Immature natural killer cell (primary cell): ENCODE data around the gene FOLR1. TPM values are rescaled to one million over a fixed set of nuclear protein-coding genes. Genes with fewer than 3 reads are reported as not detected.

Source experiments
- DNase-seq, 3 donors: peaks; one replicate each; pipeline ENCODE4 v3.0.0; 2022; ENCODE audit warnings: mixed read lengths in 1 of 3
- H3K27ac Mint-ChIP-seq, 6 donors: one replicate each; pipeline ENCODE4 v1.8.0; 2020; ENCODE audit warnings: mixed read lengths in 6 of 6, mild to moderate bottlenecking in 5 of 6, inconsistent platforms in 4 of 6, moderate library complexity in 3 of 6
- H3K27me3 Mint-ChIP-seq, 3 donors: one replicate each; pipeline ENCODE4 v1.8.0; 2020 to 2021; ENCODE audit warnings: low read depth in 3 of 3, mild to moderate bottlenecking in 3 of 3, mixed read lengths in 3 of 3, moderate library complexity in 3 of 3, inconsistent platforms in 1 of 3
- H3K36me3 Mint-ChIP-seq, 3 donors: one replicate each; pipeline ENCODE4 v1.8.0; 2020; ENCODE audit warnings: mixed read lengths in 3 of 3, inconsistent platforms in 2 of 3, mild to moderate bottlenecking in 2 of 3
- H3K4me1 Mint-ChIP-seq, 2 donors: one replicate each; pipeline ENCODE4 v1.8.0; 2020; ENCODE audit warnings: inconsistent platforms in 2 of 2, mild to moderate bottlenecking in 2 of 2, mixed read lengths in 2 of 2, moderate library complexity in 1 of 2
- H3K4me3 Mint-ChIP-seq, 5 donors: one replicate each; pipeline ENCODE4 v1.8.0; 2020; ENCODE audit warnings: mild to moderate bottlenecking in 5 of 5, mixed read lengths in 5 of 5, inconsistent platforms in 3 of 5, moderate library complexity in 3 of 5
- H3K9me3 Mint-ChIP-seq, 6 donors: one replicate each; pipeline ENCODE4 v1.8.0; 2020; ENCODE audit warnings: mild to moderate bottlenecking in 6 of 6, mixed read lengths in 6 of 6, inconsistent platforms in 4 of 6, moderate library complexity in 3 of 6
- polyA plus RNA-seq, 3 donors: library from polyadenylated mRNA; unstranded; fragments of 300-500 nt; fragmentation: Illumina TruSeq; gene quantifications; one replicate each; pipeline ENCODE4 v1.2.3, GENCODE V29; 2021

The FOLR1 gene
- polyA plus RNA-seq, 3 donors from 2014 or later: not detected

GRCh38 chr11:72222907-72223614 is 31.1 kb downstream of the FOLR1 start:
- DNase-seq: peak; percentile 95 to 96 (median 96)
- peaks cover 8 to 16% (median 9%) of the 10 kb centered on the region in 3 donors for H3K27me3 Mint-ChIP-seq
- peak overlapping the region; percentile 86 to 96 (median 88) for H3K4me3 Mint-ChIP-seq
- peaks cover 41 to 50% of the 10 kb centered on the region in 2 donors for H3K4me1 Mint-ChIP-seq
- H3K36me3 Mint-ChIP-seq: no peaks in the 10 kb centered on the region
- no peaks in the 10 kb centered on the region for H3K9me3 Mint-ChIP-seq
- H3K27ac Mint-ChIP-seq: peak overlapping the region; percentile 78 to 92 (median 86)

GRCh38 chr11:72223615-72224563 is 31.9 kb downstream of the FOLR1 start:
- H3K36me3 Mint-ChIP-seq: no peaks in the 10 kb centered on the region
- peaks cover 37 to 43% of the 10 kb centered on the region in 2 donors for H3K4me1 Mint-ChIP-seq
- peak overlapping the region; percentile 86 to 97 (median 92) for H3K27ac Mint-ChIP-seq
- DNase-seq: peak; percentile 58 to 63 (median 60)
- H3K9me3 Mint-ChIP-seq: no peaks in the 10 kb centered on the region
- H3K4me3 Mint-ChIP-seq: peak overlapping the region; percentile 91 to 96 (median 93)
- peaks cover 7 to 16% (median 8%) of the 10 kb centered on the region in 3 donors for H3K27me3 Mint-ChIP-seq

DNA sequence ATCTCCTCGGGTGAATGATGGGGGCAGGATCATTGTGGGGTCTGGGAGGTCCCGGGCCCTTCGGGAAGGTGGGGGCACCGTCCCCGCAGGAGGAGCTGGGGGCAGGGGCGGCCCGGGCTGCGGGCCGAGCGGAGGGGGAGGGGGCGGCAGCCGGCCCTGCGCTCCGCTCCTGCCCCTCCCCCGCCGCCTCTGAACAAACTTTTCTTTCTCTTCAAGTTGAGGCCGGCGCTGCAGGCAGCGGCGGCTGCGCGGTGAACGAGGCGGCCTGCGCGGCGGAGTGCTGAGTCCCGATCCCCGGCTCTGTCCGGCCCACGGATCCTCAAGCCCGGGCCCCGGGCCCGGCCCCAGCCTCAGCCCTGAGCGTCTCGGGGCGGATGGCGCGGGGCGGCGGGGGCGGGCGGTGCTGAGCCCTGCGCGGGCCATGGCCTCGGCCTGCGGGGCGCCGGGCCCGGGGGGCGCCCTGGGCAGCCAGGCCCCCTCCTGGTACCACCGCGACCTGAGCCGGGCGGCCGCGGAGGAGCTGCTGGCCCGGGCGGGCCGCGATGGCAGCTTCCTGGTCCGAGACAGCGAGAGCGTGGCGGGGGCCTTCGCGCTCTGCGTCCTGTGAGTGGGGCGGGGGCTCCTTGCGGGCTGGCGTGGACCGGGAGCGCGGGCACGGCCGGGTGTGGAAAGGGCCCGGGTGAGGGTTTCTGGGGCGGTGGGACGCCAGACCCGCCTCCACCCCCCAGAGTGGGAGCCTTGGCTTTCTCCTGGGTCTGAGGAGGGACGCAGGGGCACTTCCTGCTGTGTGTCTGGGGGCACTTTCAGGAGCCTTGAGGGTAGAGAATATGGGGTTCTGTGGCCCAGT is 32.8 kb downstream of the FOLR1 start, which contains the start of gene INPPL1:
Gene INPPL1, plus strand, starts transcription at position 204 of the 847 bp plus-strand sequence. Its CDS starts 218 bp downstream, at position 422.
- H3K4me1 Mint-ChIP-seq: peaks cover 37 to 43% of the 10 kb centered on the region in 2 donors
- H3K9me3 Mint-ChIP-seq: no peaks in the 10 kb centered on the region
- peak within 1 kb of the TSS; percentile 90 to 98 (median 96) for H3K27ac Mint-ChIP-seq
- DNase-seq: peak; percentile 35 to 40 (median 39)
- H3K27me3 Mint-ChIP-seq: peaks cover 7 to 16% (median 8%) of the 10 kb centered on the region in 3 donors
- H3K4me3 Mint-ChIP-seq: peak within 1 kb of the TSS; percentile 93 to 96 (median 94)
- peaks cover 4 to 9% (median 5%) of the 10 kb centered on the region in 3 donors for H3K36me3 Mint-ChIP-seq

GRCh38 chr11:72225411-72225951 is 33.5 kb downstream of the FOLR1 start:
- Mint-ChIP-seq H3K4me3 (peak overlapping the region; percentile 82 to 95 (median 88)), H3K4me1 (peaks cover 37 to 43% of the 10 kb centered on the region in 2 donors), H3K27ac (peak overlapping the region; percentile 89 to 98 (median 96)), H3K27me3 (peaks cover 6 to 14% (median 7%) of the 10 kb centered on the region in 3 donors), H3K36me3 (peaks cover 4 to 9% (median 5%) of the 10 kb centered on the region in 3 donors), H3K9me3 (no peaks in the 10 kb centered on the region)
- peak; percentile 71 to 76 (median 75) for DNase-seq

DNA sequence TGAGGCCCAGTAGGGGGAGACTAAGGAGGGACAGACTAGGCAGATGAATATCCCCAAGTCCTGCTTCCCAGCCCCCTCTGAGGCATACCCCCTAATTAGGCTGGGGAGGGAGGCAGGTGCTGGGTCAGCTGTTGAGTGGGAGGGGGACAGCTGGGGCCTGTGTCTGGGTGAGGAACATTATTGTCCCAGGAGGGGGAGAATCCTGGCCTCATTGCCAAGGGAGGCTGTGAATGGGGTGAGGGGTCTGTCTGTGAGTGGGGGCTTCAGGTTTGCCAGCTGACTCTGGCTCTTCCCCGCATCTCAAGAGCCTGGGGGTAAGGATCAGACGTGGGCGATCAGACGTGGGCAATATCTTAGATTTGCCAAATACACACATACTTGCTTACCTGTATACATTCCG is 34.8 kb downstream of the FOLR1 start:
- Mint-ChIP-seq H3K4me1 (peaks cover 36 to 37% of the 10 kb centered on the region in 2 donors), H3K27ac (no peak overlapping the region), H3K36me3 (peaks cover 11 to 16% (median 12%) of the 10 kb centered on the region in 3 donors), H3K4me3 (no peak overlapping the region), H3K9me3 (no peaks in the 10 kb centered on the region), H3K27me3 (peaks cover 6 to 14% (median 7%) of the 10 kb centered on the region in 3 donors)
- DNase-seq: no peak

- Mint-ChIP-seq H3K36me3 (peaks cover 11 to 21% (median 13%) of the 10 kb centered on the region in 3 donors), H3K4me1 (peaks cover 28 to 31% of the 10 kb centered on the region in 2 donors), H3K27me3 (peaks cover 4 to 12% (median 5%) of the 10 kb centered on the region in 3 donors), H3K4me3 (no peak overlapping the region), H3K9me3 (no peaks in the 10 kb centered on the region), H3K27ac (no peak overlapping the region)
- DNase-seq: no peak
Measured at GRCh38 chr11:72227316-72228228, 35.6 kb downstream of the FOLR1 start.

GRCh38 chr11:72228229-72228843 is 36.4 kb downstream of the FOLR1 start:
- Mint-ChIP-seq H3K27me3 (peaks cover 4 to 10% (median 5%) of the 10 kb centered on the region in 3 donors), H3K27ac (no peak overlapping the region), H3K36me3 (peaks cover 11 to 23% (median 13%) of the 10 kb centered on the region in 3 donors), H3K4me1 (peaks cover 22 to 26% of the 10 kb centered on the region in 2 donors), H3K9me3 (no peaks in the 10 kb centered on the region), H3K4me3 (no peak overlapping the region)
- no peak for DNase-seq

DNA sequence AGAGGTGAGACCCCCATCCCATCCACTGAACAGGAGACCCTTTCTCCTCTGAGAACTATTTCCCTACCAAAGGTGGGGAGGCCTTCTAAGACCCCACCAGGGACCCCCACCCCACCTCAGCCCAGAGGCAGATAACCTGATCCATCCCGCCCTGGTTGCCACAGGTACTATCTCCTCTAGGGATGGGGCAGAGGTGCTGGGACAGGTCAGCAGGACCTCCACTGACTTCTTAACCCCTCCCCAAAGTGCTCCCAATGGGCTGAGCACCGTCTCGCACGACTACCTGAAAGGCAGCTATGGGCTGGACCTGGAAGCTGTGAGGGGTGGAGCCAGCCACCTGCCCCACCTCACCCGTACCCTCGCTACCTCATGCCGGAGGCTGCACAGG is 36.9 kb downstream of the FOLR1 start:
- peaks cover 22 to 29% of the 10 kb centered on the region in 2 donors for H3K4me1 Mint-ChIP-seq
- H3K27ac Mint-ChIP-seq: no peak overlapping the region

GRCh38 chr11:72229336-72229924 is 37.5 kb downstream of the FOLR1 start:
- H3K27me3 Mint-ChIP-seq: peaks cover 0 to 5% (median 4%) of the 10 kb centered on the region in 3 donors
- no peak overlapping the region for H3K27ac Mint-ChIP-seq
- no peaks in the 10 kb centered on the region for H3K9me3 Mint-ChIP-seq
- H3K36me3 Mint-ChIP-seq: peaks cover 11 to 31% (median 13%) of the 10 kb centered on the region in 3 donors
- peaks cover 22 to 24% of the 10 kb centered on the region in 2 donors for H3K4me1 Mint-ChIP-seq
- DNase-seq: no peak
- H3K4me3 Mint-ChIP-seq: no peak overlapping the region

More for the DNA sequence above, 36.9 kb downstream of the FOLR1 start:
- Mint-ChIP-seq H3K4me3 (no peak overlapping the region), H3K27me3 (peaks cover 4 to 10% (median 5%) of the 10 kb centered on the region in 3 donors), H3K9me3 (no peaks in the 10 kb centered on the region), H3K36me3 (peaks cover 11 to 26% (median 13%) of the 10 kb centered on the region in 3 donors)
- DNase-seq: no peak

GRCh38 chr11:72229925-72230763 is 38.2 kb downstream of the FOLR1 start:
- H3K4me3 Mint-ChIP-seq: no peak overlapping the region
- no peaks in the 10 kb centered on the region for H3K9me3 Mint-ChIP-seq
- peak overlapping the region in 1 of 6 donors; percentile 28 for H3K27ac Mint-ChIP-seq
- H3K36me3 Mint-ChIP-seq: peaks cover 11 to 35% (median 13%) of the 10 kb centered on the region in 3 donors
- H3K27me3 Mint-ChIP-seq: peaks cover 0 to 5% (median 4%) of the 10 kb centered on the region in 3 donors
- peaks cover 20 to 24% of the 10 kb centered on the region in 2 donors for H3K4me1 Mint-ChIP-seq
- no peak for DNase-seq
